Measurements from ENCODE around the gene KPNA2. TPM values are rescaled to one million over a fixed set of nuclear protein-coding genes. Genes with fewer than 3 reads are reported as not detected.
"Not testable (repeated sequence)": the region's sequence is repeated elsewhere in the genome, so short reads cannot be mapped to it uniquely, and the experiment has no call there.

Gene KPNA2
- total RNA-seq, 2 experiments from 2014 or later: 165 to 180 TPM

GRCh38 chr17:67993998-67994361, 41.6 kb upstream of the KPNA2 start:
- H3K9me3 Mint-ChIP-seq: no peaks in the 10 kb centered on the region
- H3K36me3 Mint-ChIP-seq (ENCODE audit: low read depth): peaks cover 6% of the 10 kb centered on the region
- DNase-seq (no peak), ATAC-seq (peak; percentile 4)
- CTCF ChIA-PET: interaction anchor here (1.0 to 4.8 kb wide), 3 partner anchors 9 to 464 kb away, joined by 3 to 35 read pairs (median 8); no protein-coding TSS in a partner anchor
- intact Hi-C loops (cut with micrococcal nuclease): no loop called here
- H3K27me3 Mint-ChIP-seq: peaks cover 17% of the 10 kb centered on the region
- peaks cover 29% of the 10 kb centered on the region for H3K4me1 Mint-ChIP-seq (ENCODE audit: low read depth)
- peak overlapping the region; percentile 86 for H3K27ac Mint-ChIP-seq
- no peak for TF ChIP-seq CTCF (IDR thresholded peaks at IDR 0.05)
- POLR2A ChIA-PET: interaction anchor here (0.7 to 1.1 kb wide), 6 partner anchors 9 to 39 kb away, joined by 3 to 5 read pairs (median 3); no protein-coding TSS in a partner anchor
- peak overlapping the region; percentile 78 for H3K4me3 Mint-ChIP-seq

DNA sequence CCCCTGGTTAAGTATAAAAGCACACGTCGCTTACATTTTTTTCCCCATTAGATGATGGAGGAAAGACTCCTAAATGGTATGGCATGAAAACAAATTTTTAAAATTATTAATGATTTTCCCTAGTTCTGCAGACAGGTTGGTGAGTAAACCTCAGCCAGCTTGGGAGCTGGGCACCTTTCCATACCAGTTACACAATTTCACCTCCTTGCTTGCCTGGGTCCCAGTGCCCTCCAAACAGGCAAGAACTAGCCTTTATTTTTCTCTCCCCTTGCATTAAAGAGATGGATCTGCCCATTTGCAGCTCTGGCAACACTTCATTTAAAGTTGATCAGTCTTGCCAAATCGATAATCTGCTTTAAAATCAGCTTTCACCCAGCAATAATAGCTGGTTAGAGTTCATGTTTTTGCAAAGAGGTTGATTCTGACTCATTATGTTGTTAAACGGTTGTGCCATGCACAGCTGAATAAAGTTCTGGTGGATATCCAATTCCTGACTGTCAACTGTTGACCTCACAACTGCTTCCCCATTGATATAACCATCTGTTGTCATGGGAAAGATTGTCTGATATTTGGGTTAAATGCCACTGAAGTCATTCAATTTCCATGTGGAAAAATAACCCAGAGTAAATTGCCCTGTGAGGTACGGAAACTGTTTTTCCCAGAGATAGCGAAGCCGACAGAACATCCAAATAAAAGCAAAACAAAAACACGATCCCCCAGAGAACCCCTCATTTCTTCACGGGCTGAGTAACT, 40.5 kb upstream of the KPNA2 start:
- intact Hi-C loops (cut with micrococcal nuclease): no loop called here
- ATAC-seq (no peak), DNase-seq (no peak)
- ChIA-PET CTCF (interaction anchor here (1.0 to 4.8 kb wide), 4 partner anchors 10 to 463 kb away, joined by 3 to 35 read pairs (median 7); no protein-coding TSS in a partner anchor), POLR2A (interaction anchor here (0.7 to 1.4 kb wide), 7 partner anchors 10 to 329 kb away, joined by 3 to 5 read pairs (median 3); partner anchors contain the start of gene KPNA2)
- no peak overlapping the region for H3K27ac Mint-ChIP-seq
- no peak for TF ChIP-seq CTCF (IDR thresholded peaks at IDR 0.05)
- H3K27me3 Mint-ChIP-seq: peaks cover 17% of the 10 kb centered on the region
- peak overlapping the region; percentile 78 for H3K4me3 Mint-ChIP-seq
- H3K36me3 Mint-ChIP-seq (ENCODE audit: low read depth): peaks cover 6% of the 10 kb centered on the region
- H3K9me3 Mint-ChIP-seq: no peaks in the 10 kb centered on the region
- H3K4me1 Mint-ChIP-seq (ENCODE audit: low read depth): peaks cover 29% of the 10 kb centered on the region

DNA sequence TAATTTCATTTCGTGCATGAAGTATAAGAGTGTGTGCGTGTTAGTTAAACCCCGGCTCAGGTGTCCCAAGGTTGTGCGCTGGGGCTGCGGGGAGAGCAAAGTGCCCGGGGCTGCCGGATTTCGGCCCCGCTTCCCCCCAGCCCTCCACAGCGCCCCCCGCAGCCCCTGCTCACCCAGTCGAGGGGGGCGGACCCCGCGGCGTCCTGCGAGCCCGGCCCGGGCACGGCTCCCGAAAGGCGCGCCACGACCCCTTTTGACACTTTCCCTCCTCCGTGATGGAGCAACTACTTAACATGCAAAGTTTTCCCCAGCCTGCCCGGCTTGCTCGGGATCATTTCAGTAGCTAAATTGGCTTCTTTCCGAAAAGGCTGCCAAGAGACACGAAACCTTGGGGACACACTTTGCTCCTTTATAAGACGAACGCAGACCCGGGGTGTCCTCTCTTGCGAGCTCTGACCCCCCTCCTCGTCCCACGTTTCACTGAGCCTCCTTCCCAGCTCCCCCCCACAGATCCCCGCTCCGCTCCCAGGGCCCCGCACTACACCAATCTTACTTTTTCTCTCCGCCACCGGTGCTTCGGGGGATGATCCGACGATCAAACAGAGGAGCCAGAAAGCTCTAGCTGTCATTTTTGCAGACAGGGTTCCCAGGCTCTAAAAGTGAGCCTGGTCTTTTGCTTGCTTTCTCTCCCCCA, 39.8 kb upstream of the KPNA2 start:
- ChIA-PET CTCF (interaction anchor here (1.6 to 4.8 kb wide), 3 partner anchors 10 to 24 kb away, joined by 6 to 35 read pairs (median 8); no protein-coding TSS in a partner anchor), POLR2A (interaction anchor here (1.4 kb wide), 1 partner anchor 40 kb away, joined by 4 read pairs; the partner anchor contains the start of gene KPNA2)
- Mint-ChIP-seq H3K4me3 (peak overlapping the region; percentile 78), H3K9me3 (no peaks in the 10 kb centered on the region), H3K27ac (no peak overlapping the region), H3K4me1 (ENCODE audit: low read depth) (peaks cover 29% of the 10 kb centered on the region), H3K27me3 (peaks cover 17% of the 10 kb centered on the region), H3K36me3 (ENCODE audit: low read depth) (peaks cover 6% of the 10 kb centered on the region)
- intact Hi-C loops (cut with micrococcal nuclease): no loop called here
- no peak for TF ChIP-seq CTCF (IDR thresholded peaks at IDR 0.05)
- ATAC-seq (no peak), DNase-seq (peak; percentile 38)

- H3K27me3 Mint-ChIP-seq: peaks cover 17% of the 10 kb centered on the region
- intact Hi-C loops (cut with micrococcal nuclease); H3K27ac Mint-ChIP-seq; ATAC-seq; H3K36me3 Mint-ChIP-seq (ENCODE audit: low read depth); H3K9me3 Mint-ChIP-seq: not testable (repeated sequence)
- POLR2A ChIA-PET: interaction anchor here (0.6 to 1.4 kb wide), 2 partner anchors 39 to 58 kb away, joined by 3 to 4 read pairs; partner anchors contain the start of gene KPNA2
- H3K4me1 Mint-ChIP-seq (ENCODE audit: low read depth): peaks cover 29% of the 10 kb centered on the region
- peak within 1 kb of the TSS; percentile 78 for H3K4me3 Mint-ChIP-seq
- CTCF ChIA-PET: interaction anchor here (0.6 to 4.8 kb wide), 3 partner anchors 13 to 441 kb away, joined by 4 to 35 read pairs (median 6); no protein-coding TSS in a partner anchor
- DNase-seq: peak; percentile 22
Measured at GRCh38 chr17:67996301-67997171, 39.0 kb upstream of the KPNA2 start, which contains the start of gene C17orf58. TSS of gene C17orf58 (minus strand) at chr17:67996469. CDS start at chr17:67996198, 271 bp downstream.

GRCh38 chr17:67998466-67998865, 37.1 kb upstream of the KPNA2 start:
- no peak overlapping the region for H3K27ac Mint-ChIP-seq
- H3K36me3 Mint-ChIP-seq (ENCODE audit: low read depth): no peaks in the 10 kb centered on the region
- H3K4me1 Mint-ChIP-seq (ENCODE audit: low read depth): peaks cover 22% of the 10 kb centered on the region
- no peaks in the 10 kb centered on the region for H3K9me3 Mint-ChIP-seq
- ChIA-PET POLR2A (no interaction called here), CTCF (interaction anchor here (4.8 kb wide), 1 partner anchor 11 kb away, joined by 35 read pairs; no protein-coding TSS in a partner anchor)
- peaks cover 17% of the 10 kb centered on the region for H3K27me3 Mint-ChIP-seq
- H3K4me3 Mint-ChIP-seq: no peak overlapping the region
- TF ChIP-seq CTCF (IDR thresholded peaks at IDR 0.05): no peak
- intact Hi-C loops (cut with micrococcal nuclease): no loop called here
- ATAC-seq (no peak), DNase-seq (no peak)

Data from activated CD8-positive, alpha-beta T cell treated with anti-CD3 and anti-CD28 coated beads for 36 hours (primary cell).